H1 (cell line): ENCODE results near the gene CFAP61. TPM values are rescaled to one million over a fixed set of nuclear protein-coding genes. Genes with fewer than 3 reads are reported as not detected.

Experiments used
- CTCF ChIA-PET: fragments of 300-600 bp; sonication (Branson Sonifier 250); formaldehyde crosslinking; loops from one replicate; lab custom pipeline; 2021; ENCODE audit not compliant: partially characterized antibody; lab: Charles Lee
- POLR2A ChIA-PET: fragments of 300-600 bp; sonication (Branson Sonifier 250); formaldehyde crosslinking; loops from one replicate; lab custom pipeline; 2021; ENCODE audit warnings: inconsistent platforms; ENCODE audit not compliant: partially characterized antibody; lab: Charles Lee
- DNase-seq, 2 experiments: peaks; one replicate each; pipeline versions ENCODE4 v3.0.0 to v3.0.0-alpha.2; 2010 to 2022; ENCODE audit warnings: low spot score in 2 of 2, low read depth in 1 of 2, mixed read lengths in 1 of 2
- FAIRE-seq: peaks from 2 replicates; lab custom pipeline; 2011; peaks lifted over from hg19 to GRCh38; lab: Jason Lieb, UNC
- H2AFZ ChIP-seq: 2 replicates; pipeline ENCODE4 v1.8.1; 2012; ENCODE audit warnings: low read length, inconsistent platforms
- H2AK5ac ChIP-seq: 2 replicates; pipeline ENCODE4 v1.6.1; 2013; ENCODE audit warnings: low read depth, low read length
- H2BK120ac ChIP-seq: replicated peaks from 2 replicates; pipeline ENCODE3; 2013; ENCODE audit warnings: low read depth, low read length, inconsistent platforms
- H2BK12ac ChIP-seq: 2 replicates; pipeline ENCODE4 v1.6.1; 2013; ENCODE audit warnings: low read depth, low read length
- H2BK15ac ChIP-seq: 2 replicates; pipeline ENCODE4 v1.6.1; 2013; ENCODE audit warnings: low read length
- H2BK20ac ChIP-seq: 2 replicates; pipeline ENCODE4 v1.6.1; 2013; ENCODE audit warnings: low read length
- H2BK5ac ChIP-seq: 2 replicates; pipeline ENCODE4 v1.6.1; 2013; ENCODE audit warnings: low read depth, low read length
- H3K14ac ChIP-seq: 2 replicates; pipeline ENCODE4 v1.6.1; 2013; ENCODE audit warnings: inconsistent platforms; ENCODE audit not compliant: insufficient read length
- H3K18ac ChIP-seq: 2 replicates; pipeline ENCODE4 v1.6.1; 2013; ENCODE audit warnings: low read length; ENCODE audit errors: extremely low read depth
- H3K23ac ChIP-seq: 2 replicates; pipeline ENCODE4 v1.6.1; 2013; ENCODE audit warnings: inconsistent platforms; ENCODE audit not compliant: insufficient read length
- H3K23me2 ChIP-seq: 2 replicates; pipeline ENCODE4 v1.6.1; 2013; ENCODE audit warnings: low read depth, low read length
- H3K27ac ChIP-seq: 2 replicates; pipeline ENCODE4 v1.6.1; 2011; ENCODE audit warnings: low read depth, low read length, inconsistent platforms
- H3K27me3 ChIP-seq, 4 experiments: replicated peaks in 1 of 4; 1 replicate in 1 of 4; 2 replicates in 3 of 4; pipeline versions ENCODE4 v1.6.1 to v1.8.1; 2011 to 2013; ENCODE audit warnings: low read length in 3 of 4, mild to moderate bottlenecking in 3 of 4, inconsistent platforms in 2 of 4, mixed read lengths in 2 of 4, moderate library complexity in 1 of 4; ENCODE audit not compliant: control insufficient read depth in 3 of 4, insufficient read depth in 3 of 4; ENCODE audit errors: extremely low read depth in 1 of 4
- H3K36me3 ChIP-seq, 4 experiments: 2 replicates each; pipeline versions ENCODE4 v1.6.1 to v1.8.1; 2011 to 2013; ENCODE audit warnings: mild to moderate bottlenecking in 4 of 4, low read length in 3 of 4, moderate library complexity in 2 of 4, control low read depth in 1 of 4, inconsistent platforms in 1 of 4; ENCODE audit not compliant: insufficient read depth in 4 of 4, control insufficient read depth in 2 of 4
- H3K4ac ChIP-seq: replicated peaks from 2 replicates; pipeline ENCODE3; 2013; ENCODE audit warnings: low read length, low read depth, mixed read lengths, inconsistent platforms; ENCODE audit not compliant: insufficient read length
- H3K4me1 ChIP-seq, 4 experiments: replicated peaks in 1 of 4; 1 replicate in 1 of 4; 2 replicates in 3 of 4; pipeline versions ENCODE4 v1.6.1 to v1.8.1; 2011 to 2013; ENCODE audit warnings: low read length in 3 of 4, inconsistent platforms in 2 of 4, mixed read lengths in 1 of 4; ENCODE audit not compliant: insufficient read depth in 4 of 4, control insufficient read depth in 3 of 4
- H3K4me2 ChIP-seq, 2 experiments: 2 replicates each; pipeline versions ENCODE4 v1.6.1 to v1.8.1; 2011 to 2013; ENCODE audit warnings: low read depth in 2 of 2, low read length in 2 of 2, control low read depth in 1 of 2, inconsistent platforms in 1 of 2, mild to moderate bottlenecking in 1 of 2; ENCODE audit not compliant: insufficient read depth in 1 of 2
- H3K4me3 ChIP-seq, 4 experiments: fragments of 200-600, 300-600 bp in 1 of 4; sonication (generic), shearing (Covaris generic), sonication (Bioruptor Twin) in 1 of 4; 2 replicates each; pipeline versions ENCODE4 v1.5.1 to v1.8.1; 2011 to 2016; ENCODE audit warnings: low read length in 4 of 4, low read depth in 3 of 4, control low read depth in 2 of 4, inconsistent platforms in 2 of 4, mild to moderate bottlenecking in 2 of 4, mixed read lengths in 1 of 4, moderate library complexity in 1 of 4; ENCODE audit not compliant: insufficient read depth in 2 of 4; ENCODE audit errors: extremely low read depth in 1 of 4
- H3K56ac ChIP-seq: replicated peaks from 2 replicates; pipeline ENCODE3; 2013; ENCODE audit warnings: low read depth, mild to moderate bottlenecking, mixed read lengths, low read length, inconsistent platforms; ENCODE audit not compliant: insufficient read length
- H3K79me1 ChIP-seq: 2 replicates; pipeline ENCODE4 v1.6.1; 2013; ENCODE audit warnings: low read depth, low read length, control low read depth
- H3K79me2 ChIP-seq, 2 experiments: 2 replicates each; pipeline versions ENCODE4 v1.6.1 to v1.8.1; 2012 to 2013; ENCODE audit warnings: low read length in 2 of 2, mild to moderate bottlenecking in 2 of 2, inconsistent platforms in 1 of 2; ENCODE audit not compliant: insufficient read depth in 2 of 2, control insufficient read depth in 1 of 2
- H3K9ac ChIP-seq, 4 experiments: replicated peaks in 1 of 4; 1 replicate in 1 of 4; 2 replicates in 3 of 4; pipeline versions ENCODE4 v1.6.1 to v1.8.1; 2011 to 2013; ENCODE audit warnings: low read depth in 3 of 4, low read length in 3 of 4, control low read depth in 2 of 4, mild to moderate bottlenecking in 2 of 4, moderate library complexity in 2 of 4, inconsistent platforms in 1 of 4; ENCODE audit errors: extremely low read depth in 1 of 4
- H3K9me3 ChIP-seq, 2 experiments: 2 replicates each; pipeline versions ENCODE4 v1.6.1 to v1.8.1; 2012 to 2013; ENCODE audit warnings: mild to moderate bottlenecking in 2 of 2, moderate library complexity in 2 of 2, control low read depth in 1 of 2, inconsistent platforms in 1 of 2, low read depth in 1 of 2, low read length in 1 of 2, mixed read lengths in 1 of 2; ENCODE audit not compliant: insufficient read depth in 2 of 2
- H4K20me1 ChIP-seq, 2 experiments: replicated peaks in 1 of 2; 2 replicates each; pipeline versions ENCODE3 to v1.8.1; 2011 to 2013; ENCODE audit warnings: inconsistent platforms in 2 of 2, low read length in 2 of 2, mild to moderate bottlenecking in 1 of 2; ENCODE audit not compliant: insufficient read depth in 2 of 2, control insufficient read depth in 1 of 2
- H4K5ac ChIP-seq: 2 replicates; pipeline ENCODE4 v1.6.1; 2013; ENCODE audit warnings: low read length, low read depth, mixed read lengths, inconsistent platforms; ENCODE audit not compliant: insufficient read length
- H4K8ac ChIP-seq: 2 replicates; pipeline ENCODE4 v1.8.0; 2013; ENCODE audit warnings: mild to moderate bottlenecking, moderate library complexity, low read length, inconsistent platforms; ENCODE audit not compliant: insufficient read depth; ENCODE audit errors: extremely low read depth
- H4K91ac ChIP-seq: replicated peaks from 2 replicates; pipeline ENCODE3; 2013; ENCODE audit warnings: low read length, mixed read lengths, inconsistent platforms; ENCODE audit not compliant: insufficient read length
- CBX5 ChIP-seq: fragments of 300-800, 300-1000 bp; sonication (generic); IDR thresholded peaks from 2 replicates; pipeline ENCODE4 v1.7.1; 2016; ENCODE audit warnings: antibody characterized with exemption, low read length, low read depth
- TEAD4 ChIP-seq: IDR thresholded peaks from 2 replicates; pipeline ENCODE4 v1.6.1; 2012; ENCODE audit warnings: low read depth, low read length, inconsistent platforms, mixed read lengths
- WGBS, 2 experiments: shearing (Covaris generic) in 1 of 2; methylation state at CpG; one replicate each; pipeline versions ENCODE4 v1.1.6 to v1.1.7; 2013 to 2015; ENCODE audit warnings: low lambda C conversion rate in 2 of 2, mixed read lengths in 2 of 2, inconsistent platforms in 1 of 2, low coverage in 1 of 2, missing lambda C conversion rate in 1 of 2; ENCODE audit not compliant: insufficient replicate concordance in 2 of 2, insufficient coverage in 1 of 2, insufficient read length in 1 of 2; ENCODE audit errors: extremely low coverage in 1 of 2, missing lambda C conversion rate in 1 of 2; 5-methylcytosine and 5-hydroxymethylcytosine counted together
- polyA plus RNA-seq, 7 experiments: library from polyadenylated mRNA; depleted of rRNA in 3 of 7; stranded (reverse) in 5 of 7; unstranded in 2 of 7; fragments of >200 nt in 5 of 7; fragments of 200-250 nt in 2 of 7; gene quantifications; 1 replicate in 5 of 7; 2 replicates in 1 of 7; 4 replicates in 1 of 7; pipeline versions ENCODE4 v1.2.1 to v1.2.3, GENCODE V29; 2011 to 2013; ENCODE audit warnings: missing spikeins in 2 of 7, mixed read lengths in 2 of 7
- total RNA-seq: library from RNA; stranded (reverse); fragmentation: NEBNext Ultra II Directional; extraction: Animal tissue kit (Norgen Biotek cat#: 25700); gene quantifications from 2 replicates; pipeline ENCODE4 v1.2.1, GENCODE V29; 2021

CFAP61 gene
- total and polyA plus RNA-seq, 2 of the 8 experiments (the other 6 are each of a cell fraction or from before 2014, with no cell fraction given) = 0.29 to 0.61 TPM

DNA sequence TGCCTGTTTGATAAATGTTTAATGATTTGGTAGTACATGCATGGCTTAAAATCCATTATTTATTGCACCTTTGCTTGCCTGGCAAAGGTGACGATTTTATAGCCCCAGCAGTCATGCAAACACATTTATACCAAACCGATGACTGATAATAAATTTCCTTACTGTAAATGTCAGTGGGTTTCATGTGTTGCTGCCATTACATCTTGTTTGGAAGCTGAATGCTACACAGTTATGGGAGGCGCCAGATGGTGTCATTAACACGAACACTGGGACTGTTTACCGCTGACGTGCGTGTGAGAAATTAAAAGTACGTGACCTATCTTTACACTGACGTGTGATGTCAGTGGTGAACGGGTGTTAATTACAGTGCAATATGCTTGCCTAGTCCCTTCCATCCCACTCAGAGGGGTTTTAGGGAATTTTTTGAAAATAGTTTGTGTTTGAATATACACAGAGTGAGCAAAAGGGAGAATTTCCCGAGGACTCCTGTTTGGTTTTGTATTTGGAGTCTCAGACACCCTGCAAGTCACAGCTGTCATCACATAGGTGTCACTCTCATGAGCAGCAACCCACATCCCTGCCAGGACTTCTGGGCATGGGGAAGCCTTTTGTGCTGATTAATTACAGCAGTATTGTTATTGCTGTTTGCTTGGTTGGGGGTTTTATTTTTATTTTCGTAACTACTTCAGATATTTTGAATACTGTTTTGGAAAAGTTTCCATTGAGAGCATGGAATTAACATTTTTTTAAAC lies 163.8 kb downstream of the CFAP61 start:
- Histone ChIP-seq H3K9me3 (peaks cover 3 to 6% of the 10 kb centered on the region in 2 experiments; a peak in 2 of 4 replicates), H3K79me1 (no peaks in the 10 kb centered on the region), H3K18ac (no peak overlapping the region), H2BK5ac (no peak overlapping the region), H3K36me3 (no peaks in the 10 kb centered on the region), H3K4me2 (no peak overlapping the region), H2AFZ (no peak overlapping the region), H2BK15ac (no peak overlapping the region), H3K9ac (no peak overlapping the region), H3K4ac (no peak overlapping the region), H2BK20ac (no peak overlapping the region), H2BK12ac (no peak overlapping the region), H3K23me2 (no peaks in the 10 kb centered on the region), H3K27me3 (no peaks in the 10 kb centered on the region), H3K14ac (no peak overlapping the region)
- POLR2A ChIA-PET = interaction anchor here (0.7 kb wide), 1 partner anchor 9 kb away, joined by 3 read pairs; no protein-coding TSS in a partner anchor
- FAIRE-seq = no peak
- no peak for DNase-seq
- WGBS, 2 experiments = 89% methylated on average over 12 of the region's 12 CpGs; no CpG with 5 or more reads in 1 of the 2 experiments
- TF ChIP-seq TEAD4 = no peak
- TF ChIP-seq CBX5 = no peak
- TF ChIP-seq, all 59 proteins: peak for 0
- Histone ChIP-seq H4K91ac (no peak overlapping the region), H3K4me1 (no peaks in the 10 kb centered on the region), H3K27ac (no peak overlapping the region), H3K56ac (no peak overlapping the region), H4K20me1 (no peaks in the 10 kb centered on the region), H2AK5ac (no peak overlapping the region), H2BK120ac (no peak overlapping the region), H4K5ac (no peak overlapping the region), H3K23ac (no peak overlapping the region), H4K8ac (no peak overlapping the region), H3K4me3 (no peak overlapping the region), H3K79me2 (no peaks in the 10 kb centered on the region)
- CTCF ChIA-PET = no interaction called here
